GM18519 (cell line): Measurements from ENCODE around the gene DYRK1B.
"Not testable (repeated sequence)": the region's sequence is repeated elsewhere in the genome, so short reads cannot be mapped to it uniquely, and the experiment has no call there.

ENCODE experiments used
- ATAC-seq: cut with Tn5 transposase; IDR thresholded peaks from one replicate; pipeline ENCODE4 v1.9.1; 2021; ENCODE audit warnings: mild to moderate bottlenecking, moderate library complexity; ENCODE audit not compliant: unreplicated experiment, low FRiP score

Gene DYRK1B

DNA sequence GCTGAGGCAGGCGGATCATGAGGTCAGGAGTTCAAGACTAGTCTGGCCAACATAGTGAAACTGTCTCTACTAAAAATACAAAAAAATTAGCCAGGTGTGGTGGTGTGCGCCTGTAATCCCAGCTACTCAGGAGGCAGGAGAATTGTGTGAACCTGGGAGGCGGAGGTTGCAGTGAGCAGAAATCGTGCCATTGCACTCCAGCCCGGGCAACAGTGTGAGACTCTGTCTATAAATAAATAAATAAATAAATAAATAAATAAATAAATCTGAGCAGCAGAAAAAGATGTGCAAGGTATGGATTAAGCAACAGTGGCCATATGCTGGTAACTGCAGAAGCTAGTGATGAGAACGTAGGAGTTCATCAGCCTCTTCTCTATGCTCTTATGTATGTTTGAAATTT lies 19.9 kb downstream of the DYRK1B start:
- not testable (repeated sequence) for ATAC-seq

DNA sequence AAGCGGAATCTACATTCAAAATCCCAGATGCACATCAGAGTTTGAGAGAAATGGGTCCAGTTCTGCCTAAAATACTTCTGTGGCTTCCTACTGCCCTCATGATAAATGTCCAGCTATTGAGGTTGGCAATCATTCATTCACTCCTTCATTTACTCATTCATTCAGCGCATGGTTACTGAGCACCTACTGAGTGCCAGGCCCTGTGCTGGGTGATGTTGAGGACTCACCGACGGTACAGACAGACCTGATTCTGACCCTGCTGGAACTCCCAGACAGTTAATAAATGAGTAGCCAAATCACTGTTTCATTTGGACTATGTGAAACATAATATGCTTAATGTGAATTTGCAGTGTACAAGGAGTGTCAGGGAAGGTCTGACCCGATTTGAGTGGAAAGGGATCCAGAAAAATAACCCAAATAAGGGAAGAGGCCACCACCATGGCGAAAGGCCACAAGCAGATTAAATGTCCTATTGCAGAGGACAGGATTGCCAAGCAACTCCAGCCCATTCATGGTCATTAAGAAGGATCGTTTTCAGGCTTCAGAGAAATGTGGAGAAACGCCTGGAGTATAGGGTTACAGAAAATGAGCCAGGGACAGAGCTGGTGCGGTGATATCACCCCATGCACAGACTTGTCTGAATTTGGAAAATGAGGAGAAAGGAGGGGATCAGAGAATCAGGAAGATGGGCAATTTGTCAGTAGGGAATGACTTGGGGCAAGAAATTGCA lies 20.5 kb downstream of the DYRK1B start:
- ATAC-seq = no peak

- ATAC-seq = no peak
Measured at GRCh38 chr19:39811064-39811463, 22.9 kb downstream of the DYRK1B start.

- no peak for ATAC-seq
Measured at GRCh38 chr19:39810424-39810823, 23.5 kb downstream of the DYRK1B start.

GRCh38 chr19:39809368-39809767 lies 24.6 kb downstream of the DYRK1B start:
- ATAC-seq = no peak

DNA sequence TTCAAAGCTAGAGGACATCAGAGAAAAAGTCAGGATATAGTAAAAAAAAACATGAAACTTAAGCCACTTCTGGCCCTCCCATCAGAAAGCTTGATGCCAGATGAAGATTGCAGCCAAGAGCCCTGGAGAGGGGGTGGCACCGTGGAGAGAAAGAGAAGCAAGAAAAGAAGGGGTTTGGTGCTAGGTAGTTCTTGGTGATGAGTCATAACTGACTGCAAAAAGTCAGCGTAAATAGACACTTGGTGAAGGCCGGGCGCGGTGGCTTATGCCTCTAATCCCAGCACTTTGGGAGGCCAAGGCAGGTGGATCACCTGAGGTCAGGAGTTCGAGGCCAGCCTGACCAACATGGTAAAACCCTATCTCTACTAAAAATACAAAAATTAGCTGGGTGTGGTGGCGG lies 25.3 kb downstream of the DYRK1B start:
- ATAC-seq = not testable (repeated sequence)

DNA sequence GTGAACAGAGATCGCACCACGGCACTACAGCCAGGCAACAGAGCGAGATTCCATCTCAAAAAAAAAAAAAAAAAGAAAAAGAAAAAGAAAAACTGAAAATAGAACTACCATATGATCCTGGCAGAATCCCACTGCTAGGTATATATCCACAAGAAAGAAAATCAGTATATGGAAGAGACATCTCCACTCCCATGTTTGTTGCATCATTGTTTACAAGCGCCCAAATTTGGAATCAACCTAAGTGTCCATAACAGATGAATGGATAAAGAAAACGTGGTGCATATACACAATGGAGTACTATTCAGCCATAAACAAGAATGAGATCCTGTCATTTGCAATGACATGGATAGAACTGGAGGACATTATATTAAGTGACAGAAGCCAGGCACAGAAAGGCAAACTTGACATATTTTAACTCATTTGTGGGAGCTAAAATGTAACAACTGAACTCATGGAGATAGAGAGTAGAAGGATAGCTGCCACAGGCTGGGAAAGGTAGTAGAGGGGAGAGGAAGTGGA lies 26.1 kb downstream of the DYRK1B start:
- ATAC-seq = no peak

- no peak for ATAC-seq
Measured at GRCh38 chr19:39805104-39805503, 28.9 kb downstream of the DYRK1B start.

GRCh38 chr19:39802958-39803357 lies 31.0 kb downstream of the DYRK1B start:
- ATAC-seq = no peak

- ATAC-seq = no peak
Measured at GRCh38 chr19:39797083-39797482, 36.9 kb downstream of the DYRK1B start.

DNA sequence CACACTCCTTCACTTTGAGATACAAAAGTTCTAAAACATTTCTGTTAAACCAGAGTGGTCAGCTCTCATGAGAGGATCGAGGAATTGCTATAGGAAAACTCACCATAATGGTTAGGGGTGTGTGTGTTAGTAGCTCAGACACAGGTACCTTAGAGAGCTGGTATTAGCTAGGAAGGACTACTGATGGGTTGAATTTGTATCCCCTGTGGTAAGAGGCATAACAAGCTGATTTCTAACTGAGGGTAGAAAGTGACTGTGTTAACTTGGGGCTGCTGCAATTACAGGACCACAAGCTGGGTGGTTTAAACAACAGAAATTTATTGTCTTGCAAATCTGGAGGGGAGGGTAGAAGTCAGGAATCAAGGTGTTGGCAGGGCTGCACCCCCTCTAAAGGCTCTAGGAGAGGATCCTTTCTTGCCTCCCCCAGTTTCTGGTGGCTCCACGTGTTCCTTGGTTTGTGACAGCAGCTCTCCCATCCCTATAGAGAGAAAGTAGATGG lies 37.9 kb downstream of the DYRK1B start:
- no peak for ATAC-seq

DNA sequence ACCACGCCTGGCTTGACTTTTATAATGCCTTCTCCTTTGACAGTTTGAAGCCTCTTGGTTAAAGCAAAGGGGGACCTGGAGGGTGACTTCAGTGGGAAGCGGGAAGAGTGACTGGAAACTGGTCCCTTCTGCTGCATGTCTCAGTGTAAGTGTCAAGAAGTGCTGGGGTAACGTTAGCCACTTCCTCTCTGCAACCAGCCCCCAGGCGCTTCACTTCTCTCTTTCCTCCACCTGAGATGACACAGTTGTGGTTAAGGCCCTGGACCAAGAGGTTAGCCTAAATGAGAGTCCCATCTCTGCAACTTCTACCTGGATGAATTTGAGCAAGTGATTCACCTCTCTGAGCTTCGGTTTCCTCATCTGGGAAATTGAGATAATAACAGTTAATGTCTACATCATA lies 39.0 kb downstream of the DYRK1B start:
- no peak for ATAC-seq

GRCh38 chr19:39792999-39793546 lies 40.9 kb downstream of the DYRK1B start:
- ATAC-seq = no peak

DNA sequence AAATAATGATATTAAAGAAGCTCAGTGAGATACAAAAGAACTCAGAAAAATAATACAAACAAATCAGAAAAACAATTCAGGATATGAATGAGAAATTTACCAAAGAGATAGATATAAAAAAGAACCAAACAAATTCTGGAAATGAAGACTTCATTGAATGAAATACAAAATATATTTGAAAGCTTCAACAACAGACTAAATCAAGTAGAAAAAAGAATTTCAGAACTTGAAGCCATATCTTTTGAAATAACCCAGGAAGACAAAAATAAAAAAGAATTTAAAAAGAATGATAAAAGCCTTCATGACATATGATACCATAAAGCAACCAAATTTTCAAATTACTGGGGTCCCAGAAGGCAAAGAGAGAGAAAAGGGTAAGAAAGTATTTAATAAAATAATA lies 45.7 kb downstream of the DYRK1B start:
- no peak for ATAC-seq

- ATAC-seq = no peak
Measured at GRCh38 chr19:39780894-39781293, 53.1 kb downstream of the DYRK1B start.

DNA sequence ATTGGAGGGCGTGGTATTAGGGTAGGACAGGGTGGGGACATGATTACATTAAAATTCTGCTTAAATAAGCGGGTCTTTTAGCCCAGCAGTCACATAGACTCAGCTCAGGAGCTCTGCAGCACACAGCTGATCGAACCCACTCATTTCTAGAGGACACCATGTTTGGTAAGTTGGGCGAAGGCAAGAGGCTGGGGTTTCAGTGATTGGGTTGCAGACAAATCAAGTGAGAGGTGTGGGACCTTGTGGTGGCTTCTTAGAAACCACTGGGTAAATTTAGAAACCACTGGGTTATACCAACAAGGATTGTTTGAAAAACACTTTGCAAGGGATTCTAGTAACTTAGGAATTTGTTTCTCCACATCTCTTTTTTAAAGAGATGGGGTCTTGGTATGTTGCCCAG lies 55.2 kb downstream of the DYRK1B start, which contains the start of gene LEUTX:
TSS of gene LEUTX (plus strand) at position 92 of the 400 bp plus-strand sequence. CDS start at position 159, 67 bp downstream.
- ATAC-seq = no peak
